Measurements from ENCODE around the gene WWC2. TPM values are rescaled to one million over a fixed set of nuclear protein-coding genes. Genes with fewer than 3 reads are reported as not detected.

Gene WWC2
- 1.1 TPM for total RNA-seq

GRCh38 chr4:183098723-183099536 is at the start of gene WWC2:
WWC2 (plus strand) TSS chr4:183099257; CDS start chr4:183099492, 235 bp downstream.
- DNase-seq (ENCODE audit: low read depth in 2 of 3, low spot score in 2 of 3) = peak; percentile 44 to 80 (median 80)

- DNase-seq (ENCODE audit: low read depth in 2 of 3, low spot score in 2 of 3) = no peak
Measured at GRCh38 chr4:183053681-183054080, 45.4 kb upstream of the WWC2 start.

- no peak for DNase-seq (ENCODE audit: low read depth in 2 of 3, low spot score in 2 of 3)
Measured at GRCh38 chr4:183057255-183057654, 41.8 kb upstream of the WWC2 start.

GRCh38 chr4:183059797-183060196 is 39.3 kb upstream of the WWC2 start:
- no peak for DNase-seq (ENCODE audit: low read depth in 2 of 3, low spot score in 2 of 3)

- DNase-seq (ENCODE audit: low read depth in 2 of 3, low spot score in 2 of 3) = no peak
Measured at GRCh38 chr4:183068502-183068901, 30.6 kb upstream of the WWC2 start.

- DNase-seq (ENCODE audit: low read depth in 2 of 3, low spot score in 2 of 3) = no peak
Measured at GRCh38 chr4:183071222-183071621, 27.8 kb upstream of the WWC2 start.

- no peak for DNase-seq (ENCODE audit: low read depth in 2 of 3, low spot score in 2 of 3)
Measured at GRCh38 chr4:183072176-183072575, 26.9 kb upstream of the WWC2 start.

- no peak for DNase-seq (ENCODE audit: low read depth in 2 of 3, low spot score in 2 of 3)
Measured at GRCh38 chr4:183073838-183074145, 25.3 kb upstream of the WWC2 start.

- DNase-seq (ENCODE audit: low read depth in 2 of 3, low spot score in 2 of 3) = no peak
Measured at GRCh38 chr4:183074288-183074990, 24.6 kb upstream of the WWC2 start.

GRCh38 chr4:183078634-183079033 is 20.4 kb upstream of the WWC2 start:
- DNase-seq (ENCODE audit: low read depth in 2 of 3, low spot score in 2 of 3) = no peak

- DNase-seq (ENCODE audit: low read depth in 2 of 3, low spot score in 2 of 3) = no peak
Measured at GRCh38 chr4:183080372-183081115, 18.5 kb upstream of the WWC2 start.

- DNase-seq (ENCODE audit: low read depth in 2 of 3, low spot score in 2 of 3) = no peak
Measured at GRCh38 chr4:183081116-183081469, 18.0 kb upstream of the WWC2 start.

- no peak for DNase-seq (ENCODE audit: low read depth in 2 of 3, low spot score in 2 of 3)
Measured at GRCh38 chr4:183082053-183082452, 17.0 kb upstream of the WWC2 start.

- DNase-seq (ENCODE audit: low read depth in 2 of 3, low spot score in 2 of 3) = no peak
Measured at GRCh38 chr4:183094393-183095198, 4.5 kb upstream of the WWC2 start.

- no peak for DNase-seq (ENCODE audit: low read depth in 2 of 3, low spot score in 2 of 3)
Measured at GRCh38 chr4:183095199-183095512, 3.9 kb upstream of the WWC2 start.

- no peak for DNase-seq (ENCODE audit: low read depth in 2 of 3, low spot score in 2 of 3)
Measured at GRCh38 chr4:183096276-183096965, 2.6 kb upstream of the WWC2 start.

GRCh38 chr4:183097231-183098018 is 1.6 kb upstream of the WWC2 start:
- peak in 1 of 3 donors; percentile 26 for DNase-seq (ENCODE audit: low read depth in 2 of 3, low spot score in 2 of 3)

GRCh38 chr4:183098019-183098722 is 886 bp upstream of the WWC2 start:
- DNase-seq (ENCODE audit: low read depth in 2 of 3, low spot score in 2 of 3) = no peak
